GM23338 (cell line): ENCODE measurements around the gene AGTR1.

Experiments
- CTCF ChIP-seq, 2 experiments: fragments of 200-600 bp in 1 of 2; sonication (generic) in 1 of 2; conservative IDR thresholded peaks; 2 replicates each; pipeline versions ENCODE4 v1.5.1 to v1.6.1; 2016 to 2017; ENCODE audit warnings: antibody characterized with exemption in 2 of 2, low read depth in 2 of 2, mild to moderate bottlenecking in 2 of 2, moderate library complexity in 1 of 2
- POLR2AphosphoS5 ChIP-seq: IDR thresholded peaks from 2 replicates; pipeline ENCODE4 v1.6.1; 2016; ENCODE audit warnings: antibody characterized with exemption, low read depth
- TF ChIP-seq, protein P1 (sequence below): IDR thresholded peaks from one replicate; pipeline ENCODE4 v1.6.1; 2018; ENCODE audit warnings: antibody characterized with exemption; ENCODE audit not compliant: unreplicated experiment

DNA sequence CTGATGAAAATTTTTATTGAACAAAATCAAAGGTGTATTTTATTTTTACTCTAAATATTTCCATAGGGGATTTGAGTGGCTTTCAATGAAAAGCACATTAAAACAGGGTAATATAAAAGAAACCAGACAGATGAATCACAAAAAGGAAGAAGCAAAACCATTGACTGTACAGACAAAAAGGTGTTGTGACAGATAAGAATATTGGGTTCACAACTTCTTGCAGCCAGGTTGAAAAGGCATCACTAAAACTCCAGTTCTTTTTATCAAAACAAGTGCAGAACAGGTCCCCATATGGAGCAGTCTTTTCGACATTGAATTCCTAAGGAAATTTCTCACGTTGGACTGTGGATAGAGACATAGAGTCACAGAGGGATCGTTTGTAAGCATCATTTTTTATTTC, 53.8 kb downstream of the AGTR1 start:
- TF ChIP-seq, protein P1, sequence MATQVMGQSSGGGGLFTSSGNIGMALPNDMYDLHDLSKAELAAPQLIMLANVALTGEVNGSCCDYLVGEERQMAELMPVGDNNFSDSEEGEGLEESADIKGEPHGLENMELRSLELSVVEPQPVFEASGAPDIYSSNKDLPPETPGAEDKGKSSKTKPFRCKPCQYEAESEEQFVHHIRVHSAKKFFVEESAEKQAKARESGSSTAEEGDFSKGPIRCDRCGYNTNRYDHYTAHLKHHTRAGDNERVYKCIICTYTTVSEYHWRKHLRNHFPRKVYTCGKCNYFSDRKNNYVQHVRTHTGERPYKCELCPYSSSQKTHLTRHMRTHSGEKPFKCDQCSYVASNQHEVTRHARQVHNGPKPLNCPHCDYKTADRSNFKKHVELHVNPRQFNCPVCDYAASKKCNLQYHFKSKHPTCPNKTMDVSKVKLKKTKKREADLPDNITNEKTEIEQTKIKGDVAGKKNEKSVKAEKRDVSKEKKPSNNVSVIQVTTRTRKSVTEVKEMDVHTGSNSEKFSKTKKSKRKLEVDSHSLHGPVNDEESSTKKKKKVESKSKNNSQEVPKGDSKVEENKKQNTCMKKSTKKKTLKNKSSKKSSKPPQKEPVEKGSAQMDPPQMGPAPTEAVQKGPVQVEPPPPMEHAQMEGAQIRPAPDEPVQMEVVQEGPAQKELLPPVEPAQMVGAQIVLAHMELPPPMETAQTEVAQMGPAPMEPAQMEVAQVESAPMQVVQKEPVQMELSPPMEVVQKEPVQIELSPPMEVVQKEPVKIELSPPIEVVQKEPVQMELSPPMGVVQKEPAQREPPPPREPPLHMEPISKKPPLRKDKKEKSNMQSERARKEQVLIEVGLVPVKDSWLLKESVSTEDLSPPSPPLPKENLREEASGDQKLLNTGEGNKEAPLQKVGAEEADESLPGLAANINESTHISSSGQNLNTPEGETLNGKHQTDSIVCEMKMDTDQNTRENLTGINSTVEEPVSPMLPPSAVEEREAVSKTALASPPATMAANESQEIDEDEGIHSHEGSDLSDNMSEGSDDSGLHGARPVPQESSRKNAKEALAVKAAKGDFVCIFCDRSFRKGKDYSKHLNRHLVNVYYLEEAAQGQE = no peak
- TF ChIP-seq CTCF (conservative IDR thresholded peaks at IDR 0.05; ENCODE audit: low read depth in 2 of 2) = no peak
- no peak for TF ChIP-seq POLR2AphosphoS5
